CD4-positive, CD25-positive, alpha-beta regulatory T cell (primary cell): ENCODE measurements around the gene GRIK4. TPM values are rescaled to one million over a fixed set of nuclear protein-coding genes. Genes with fewer than 3 reads are reported as not detected.

ENCODE experiments used
- ATAC-seq, 2 donors: fragments of 150-1000 bp; cut with Tn5 transposase; one replicate each; pipeline ENCODE4 v1.10.0; 2021; ENCODE audit warnings: low read depth in 2 of 2, moderate number of reproducible peaks in 2 of 2, moderate library complexity in 1 of 2
- DNase-seq, 3 donors: peaks; one replicate each; pipeline versions ENCODE4 v3.0.0 to v3.0.0-alpha.2; 2012 to 2022; ENCODE audit warnings: mixed read lengths in 1 of 3
- H3K27ac ChIP-seq: one replicate; pipeline ENCODE4 v1.7.0; 2013; ENCODE audit warnings: mild to moderate bottlenecking, low read length; ENCODE audit not compliant: insufficient read depth, poor library complexity, severe bottlenecking
- H3K27me3 ChIP-seq: one replicate; pipeline ENCODE4 v1.7.0; 2013; ENCODE audit warnings: low read length; ENCODE audit not compliant: control insufficient read depth, insufficient read depth
- H3K36me3 ChIP-seq: one replicate; pipeline ENCODE4 v1.7.0; 2013; ENCODE audit warnings: mild to moderate bottlenecking, low read length, moderate library complexity; ENCODE audit not compliant: control insufficient read depth, insufficient read depth
- H3K4me1 ChIP-seq: 2 replicates; pipeline ENCODE4 v1.7.0; 2013; ENCODE audit warnings: mild to moderate bottlenecking, low read length; ENCODE audit not compliant: insufficient read depth, control insufficient read depth, poor library complexity, severe bottlenecking
- H3K4me3 ChIP-seq: one replicate; pipeline ENCODE4 v1.7.0; 2013; ENCODE audit warnings: low read depth, mild to moderate bottlenecking, low read length, moderate library complexity
- H3K9me3 ChIP-seq, 2 experiments: 1 replicate in 1 of 2; 2 replicates in 1 of 2; pipeline ENCODE4 v1.7.0; 2013; ENCODE audit warnings: low read length in 2 of 2, mild to moderate bottlenecking in 1 of 2, moderate library complexity in 1 of 2; ENCODE audit not compliant: control insufficient read depth in 2 of 2
- H3K27ac Mint-ChIP-seq, 3 donors: one replicate each; pipeline ENCODE4 v1.8.0; 2020 to 2022; ENCODE audit warnings: mild to moderate bottlenecking in 3 of 3, mixed read lengths in 3 of 3, moderate library complexity in 2 of 3
- H3K27me3 Mint-ChIP-seq: one replicate; pipeline ENCODE4 v1.8.0; 2022; ENCODE audit warnings: mild to moderate bottlenecking, mixed read lengths
- H3K36me3 Mint-ChIP-seq: one replicate; pipeline ENCODE4 v1.8.0; 2020; ENCODE audit warnings: mixed read lengths
- H3K4me1 Mint-ChIP-seq, 4 donors: one replicate each; pipeline ENCODE4 v1.8.0; 2020 to 2022; ENCODE audit warnings: mixed read lengths in 4 of 4, mild to moderate bottlenecking in 1 of 4
- H3K4me3 Mint-ChIP-seq, 4 donors: one replicate each; pipeline ENCODE4 v1.8.0; 2020 to 2022; ENCODE audit warnings: mild to moderate bottlenecking in 4 of 4, mixed read lengths in 4 of 4, moderate library complexity in 3 of 4
- H3K9me3 Mint-ChIP-seq, 7 donors: one replicate each; pipeline ENCODE4 v1.8.0; 2020 to 2022; ENCODE audit warnings: mixed read lengths in 7 of 7, mild to moderate bottlenecking in 3 of 7, moderate library complexity in 2 of 7
- polyA plus RNA-seq, 4 donors: library from polyadenylated mRNA; unstranded; fragments of 300-500 nt; fragmentation: Illumina TruSeq; gene quantifications; one replicate each; pipeline ENCODE4 v1.2.3, GENCODE V29; 2021
- total RNA-seq: library from RNA; stranded (reverse); gene quantifications from one replicate; pipeline ENCODE4 v1.2.3, GENCODE V29; 2022

Gene GRIK4
- total and polyA plus RNA-seq, 5 donors from 2014 or later, result not detected

DNA sequence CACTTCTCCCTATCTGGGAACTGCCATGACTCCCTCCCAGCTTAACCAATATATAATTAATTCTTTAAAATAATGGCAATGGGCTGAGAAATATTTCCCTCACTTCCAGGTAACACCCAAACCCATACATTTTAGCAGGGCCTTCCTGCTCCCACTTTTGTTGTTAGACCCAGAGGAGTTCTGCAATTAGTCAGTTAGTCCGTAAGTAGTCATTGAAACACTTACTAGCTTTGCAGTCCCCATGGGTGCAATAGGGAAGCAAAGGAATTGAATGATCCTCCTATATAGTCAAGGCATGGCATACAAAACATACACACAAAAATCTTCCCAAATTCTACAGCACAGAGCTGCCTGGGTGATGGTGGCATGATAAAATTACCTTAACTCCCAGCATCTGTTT, 258.4 kb downstream of the GRIK4 start:
- Histone ChIP-seq H3K36me3 (no peaks in the 10 kb centered on the region), H3K27me3 (no peaks in the 10 kb centered on the region), H3K4me1 (no peaks in the 10 kb centered on the region), H3K4me3 (no peak overlapping the region), H3K27ac (no peak overlapping the region), H3K9me3 (no peaks in the 10 kb centered on the region)
- Mint-ChIP-seq H3K36me3 (no peaks in the 10 kb centered on the region), H3K4me1 (no peaks in the 10 kb centered on the region), H3K9me3 (peaks cover 0 to 6% (median 0%) of the 10 kb centered on the region in 7 donors), H3K27ac (no peak overlapping the region), H3K27me3 (peaks cover 4% of the 10 kb centered on the region), H3K4me3 (no peak overlapping the region)
- no peak for ATAC-seq
- no peak for DNase-seq

DNA sequence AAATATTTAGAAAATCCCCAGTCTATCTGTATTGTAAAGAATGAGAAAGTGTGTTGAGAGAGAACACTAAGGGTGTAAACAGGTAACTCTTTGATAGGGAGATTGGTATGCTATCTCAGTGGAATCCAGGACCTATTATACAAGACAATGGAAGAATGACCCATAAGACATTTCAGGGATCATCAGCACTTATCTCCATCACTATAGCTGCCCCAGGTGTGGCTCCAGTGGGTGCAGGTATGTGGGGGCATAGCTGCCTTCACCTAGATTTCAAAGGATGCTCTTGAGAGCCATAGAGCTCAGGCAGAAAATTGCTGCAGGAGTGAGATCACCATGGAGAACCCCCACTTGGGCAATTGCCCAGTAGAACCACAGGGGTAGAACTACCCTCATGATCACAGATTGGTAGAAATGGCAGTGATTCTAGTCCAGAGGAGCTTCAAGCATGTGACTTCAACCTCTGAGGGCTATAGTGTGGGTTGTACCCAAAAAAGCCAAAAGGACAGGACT, 260.1 kb downstream of the GRIK4 start:
- Histone ChIP-seq H3K27ac (no peak overlapping the region), H3K9me3 (no peaks in the 10 kb centered on the region), H3K36me3 (no peaks in the 10 kb centered on the region), H3K4me3 (no peak overlapping the region), H3K4me1 (no peaks in the 10 kb centered on the region), H3K27me3 (no peaks in the 10 kb centered on the region)
- Mint-ChIP-seq H3K9me3 (peaks cover 0 to 6% (median 0%) of the 10 kb centered on the region in 7 donors), H3K4me1 (no peaks in the 10 kb centered on the region), H3K27ac (no peak overlapping the region), H3K27me3 (peaks cover 8% of the 10 kb centered on the region), H3K4me3 (no peak overlapping the region), H3K36me3 (no peaks in the 10 kb centered on the region)
- DNase-seq (no peak), ATAC-seq (no peak)

DNA sequence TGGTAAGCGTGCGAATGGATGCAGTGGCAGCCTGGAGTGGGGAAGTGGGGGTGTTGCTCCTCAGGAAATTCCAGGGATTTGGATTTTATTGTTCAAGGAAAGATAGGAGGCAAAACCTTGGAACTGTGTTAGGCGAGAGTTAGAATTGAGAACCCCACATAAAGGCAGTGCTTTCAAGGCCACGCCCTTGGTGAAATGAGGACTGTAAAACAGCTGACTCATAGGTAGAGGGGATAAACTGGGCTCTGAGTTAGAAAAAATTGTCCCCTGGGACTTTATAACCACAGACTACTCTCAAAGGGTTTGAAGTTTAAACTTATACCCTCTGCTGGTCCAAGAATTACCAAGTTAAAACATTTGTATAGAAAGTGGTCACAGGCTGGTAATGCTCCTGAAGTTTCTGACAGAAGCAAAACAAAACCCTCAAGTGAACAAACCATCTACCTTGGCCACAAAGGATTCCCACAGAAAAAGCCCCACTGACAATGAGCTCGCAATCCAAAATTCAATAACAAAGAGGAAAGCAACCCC, 262.0 kb downstream of the GRIK4 start:
- Histone ChIP-seq H3K36me3 (no peaks in the 10 kb centered on the region), H3K27me3 (no peaks in the 10 kb centered on the region), H3K4me3 (no peak overlapping the region), H3K4me1 (no peaks in the 10 kb centered on the region), H3K9me3 (no peaks in the 10 kb centered on the region), H3K27ac (no peak overlapping the region)
- Mint-ChIP-seq H3K27ac (no peak overlapping the region), H3K27me3 (peaks cover 4% of the 10 kb centered on the region), H3K4me3 (no peak overlapping the region), H3K9me3 (peaks cover 0 to 2% (median 0%) of the 10 kb centered on the region in 7 donors), H3K36me3 (no peaks in the 10 kb centered on the region), H3K4me1 (no peaks in the 10 kb centered on the region)
- DNase-seq (no peak), ATAC-seq (no peak)

DNA sequence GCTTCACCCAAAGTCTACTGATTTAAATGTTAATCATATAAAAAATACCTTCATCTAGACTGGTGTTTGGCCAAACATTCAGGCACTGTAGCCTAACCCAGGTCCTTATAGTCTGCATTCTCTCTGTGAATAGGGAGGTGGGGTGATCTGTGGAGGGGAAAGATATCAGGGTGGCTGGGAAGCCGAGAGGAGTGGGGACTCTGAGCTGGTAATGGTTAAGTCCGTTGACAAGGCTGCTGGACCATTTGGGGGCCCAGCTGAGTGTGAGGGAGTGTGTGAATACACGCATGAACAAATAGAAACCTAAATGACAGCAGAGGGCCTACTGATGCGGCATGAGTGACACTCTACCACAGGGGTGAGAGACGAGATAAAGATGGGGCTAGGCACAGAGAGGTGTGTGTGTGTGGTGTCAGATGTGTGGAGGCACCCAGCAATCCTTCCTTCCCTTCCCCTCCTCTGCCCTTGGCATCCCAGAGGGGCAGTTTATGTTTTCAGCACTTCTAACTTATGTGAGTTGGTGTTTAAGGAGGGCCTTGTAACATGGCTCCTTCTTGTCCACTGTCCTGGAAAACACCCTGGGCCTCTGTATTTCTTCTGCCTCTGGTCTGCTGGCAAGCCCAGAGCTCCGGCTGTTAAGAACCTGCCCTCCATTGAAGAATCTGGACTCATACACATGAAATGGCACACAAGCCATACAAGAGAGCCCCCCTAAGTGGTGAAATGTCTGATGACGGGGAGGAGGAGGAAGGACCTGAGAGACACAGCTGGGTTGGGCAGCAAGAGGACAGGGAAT, 263.2 kb downstream of the GRIK4 start:
- Mint-ChIP-seq H3K4me3 (no peak overlapping the region), H3K27me3 (peaks cover 4% of the 10 kb centered on the region), H3K36me3 (no peaks in the 10 kb centered on the region), H3K27ac (no peak overlapping the region), H3K9me3 (peaks cover 0 to 2% (median 0%) of the 10 kb centered on the region in 7 donors), H3K4me1 (no peaks in the 10 kb centered on the region)
- Histone ChIP-seq H3K9me3 (no peaks in the 10 kb centered on the region), H3K27me3 (no peaks in the 10 kb centered on the region), H3K4me3 (no peak overlapping the region), H3K27ac (no peak overlapping the region), H3K36me3 (no peaks in the 10 kb centered on the region), H3K4me1 (no peaks in the 10 kb centered on the region)
- DNase-seq (no peak), ATAC-seq (no peak)

DNA sequence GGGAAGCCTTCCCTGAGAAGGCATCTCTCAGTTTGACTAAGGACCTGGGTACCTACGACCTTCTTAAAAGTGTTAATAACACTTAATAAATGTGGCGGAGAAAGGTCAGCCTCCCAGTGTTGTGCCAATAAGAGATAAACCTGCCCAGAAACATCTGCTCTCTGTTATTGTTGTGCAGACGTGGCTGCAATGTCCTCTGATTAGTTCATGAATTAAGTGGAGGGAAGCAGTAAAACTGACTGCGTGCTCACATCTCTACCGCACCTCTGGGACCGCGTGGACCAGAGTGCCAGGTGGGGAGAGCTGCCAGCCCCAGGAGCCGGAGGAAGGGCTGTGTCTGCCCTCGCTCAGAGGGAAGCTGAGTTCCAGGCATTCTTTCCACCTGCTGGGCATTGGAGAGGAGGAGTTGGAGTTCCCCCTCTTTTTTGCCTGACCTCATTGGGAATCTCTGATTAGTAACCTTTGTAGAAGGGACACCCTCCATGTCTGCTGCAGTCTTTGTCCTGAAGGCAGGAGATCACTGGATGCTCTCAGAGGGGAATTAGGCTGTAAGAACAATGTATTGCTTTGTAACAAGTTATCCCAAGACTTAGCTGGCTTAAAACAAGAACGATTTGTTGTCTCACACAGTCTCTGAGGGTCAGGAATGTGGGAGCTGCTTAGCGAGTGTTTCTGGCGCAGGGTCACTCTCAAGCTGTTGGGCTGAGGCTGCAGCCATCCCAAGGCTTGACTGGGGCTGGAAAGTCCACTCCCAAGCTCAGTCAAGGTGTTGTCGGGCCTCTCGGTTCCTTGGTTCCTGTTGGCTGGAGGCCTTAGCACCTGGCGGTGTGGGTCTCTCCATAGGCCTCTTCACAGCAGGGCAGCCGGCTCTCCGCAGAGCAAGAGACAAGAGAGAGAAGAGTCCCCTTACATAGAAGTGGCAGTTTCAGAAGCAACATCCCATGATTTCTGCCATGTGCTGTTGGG, 264.7 kb downstream of the GRIK4 start:
- no peaks in the 10 kb centered on the region for H3K4me1 ChIP-seq
- H3K9me3 ChIP-seq, result no peaks in the 10 kb centered on the region
- H3K27me3 ChIP-seq, result no peaks in the 10 kb centered on the region
- Mint-ChIP-seq H3K27me3 (peaks cover 4% of the 10 kb centered on the region), H3K4me3 (no peak overlapping the region), H3K27ac (no peak overlapping the region), H3K9me3 (peaks cover 0 to 4% (median 0%) of the 10 kb centered on the region in 7 donors), H3K4me1 (no peaks in the 10 kb centered on the region), H3K36me3 (no peaks in the 10 kb centered on the region)
- no peak overlapping the region for H3K4me3 ChIP-seq
- no peaks in the 10 kb centered on the region for H3K36me3 ChIP-seq
- no peak for ATAC-seq
- H3K27ac ChIP-seq, result no peak overlapping the region
- DNase-seq, result no peak

DNA sequence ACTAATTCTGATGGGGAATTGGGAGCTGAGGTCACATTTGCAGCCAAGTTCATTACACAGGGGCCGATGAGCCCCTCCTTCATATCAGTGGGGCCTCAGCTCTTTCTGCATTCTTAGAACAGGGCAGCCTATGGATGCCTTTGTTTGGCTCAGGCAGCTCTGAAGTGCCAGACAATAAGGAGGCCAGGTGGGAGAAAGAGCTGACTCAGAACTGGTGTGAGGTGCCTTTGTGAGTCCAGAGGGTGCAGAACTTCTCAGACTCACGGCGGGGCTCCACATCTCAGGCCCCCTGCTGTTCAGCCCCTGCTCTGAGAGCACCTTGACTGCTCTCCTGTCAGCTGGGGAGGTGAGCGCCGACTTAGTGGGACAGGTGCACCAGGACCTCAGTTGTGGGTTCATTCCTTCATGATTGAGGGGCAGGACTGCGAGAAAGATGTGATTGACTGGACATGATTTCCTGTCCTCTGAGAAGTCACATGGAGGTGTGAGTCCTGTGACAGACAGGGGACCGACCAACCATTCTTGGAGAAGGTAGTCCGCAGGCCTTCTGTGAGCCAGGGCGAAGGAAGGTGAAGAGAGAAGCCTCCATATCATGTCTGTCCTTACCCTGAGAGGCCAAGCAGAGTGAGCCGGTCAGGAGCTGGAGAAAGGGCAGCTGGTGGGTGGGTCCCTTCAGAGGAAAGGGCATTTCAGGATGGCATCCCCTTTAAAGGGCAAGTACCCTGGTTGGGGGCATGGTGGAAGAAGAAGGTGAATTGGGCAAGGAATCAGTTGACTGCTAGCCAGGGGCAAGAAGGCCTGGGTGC, 267.3 kb downstream of the GRIK4 start:
- Mint-ChIP-seq H3K4me1 (no peaks in the 10 kb centered on the region), H3K27ac (no peak overlapping the region), H3K36me3 (no peaks in the 10 kb centered on the region), H3K4me3 (no peak overlapping the region), H3K27me3 (peaks cover 4% of the 10 kb centered on the region), H3K9me3 (peaks cover 0 to 4% (median 0%) of the 10 kb centered on the region in 7 donors)
- Histone ChIP-seq H3K27me3 (no peaks in the 10 kb centered on the region), H3K4me3 (no peak overlapping the region), H3K36me3 (no peaks in the 10 kb centered on the region), H3K9me3 (no peaks in the 10 kb centered on the region), H3K27ac (no peak overlapping the region), H3K4me1 (no peaks in the 10 kb centered on the region)
- no peak for DNase-seq
- no peak for ATAC-seq

DNA sequence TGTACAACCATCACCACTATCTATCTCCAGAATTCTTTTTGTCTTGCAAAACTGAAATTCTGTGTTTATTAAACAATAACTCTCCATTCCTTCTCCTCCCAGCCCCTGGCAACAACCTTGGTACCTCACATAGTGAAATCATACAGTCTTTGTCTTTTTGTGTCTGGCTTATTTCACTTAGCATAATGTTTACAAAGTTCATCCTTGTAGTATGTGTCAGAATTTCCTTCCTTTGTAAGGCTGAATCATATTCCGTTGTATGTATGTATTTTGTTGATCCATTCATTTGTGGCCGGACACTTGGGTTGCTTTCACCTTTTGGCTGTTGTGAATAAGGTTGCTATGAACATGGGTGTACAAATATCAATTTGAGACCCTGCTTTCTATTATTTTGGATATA, 268.7 kb downstream of the GRIK4 start:
- no peaks in the 10 kb centered on the region for H3K27me3 ChIP-seq
- Mint-ChIP-seq H3K27me3 (peaks cover 2% of the 10 kb centered on the region), H3K4me3 (no peak overlapping the region), H3K36me3 (no peaks in the 10 kb centered on the region), H3K9me3 (peaks cover 0 to 4% (median 0%) of the 10 kb centered on the region in 7 donors), H3K27ac (no peak overlapping the region), H3K4me1 (no peaks in the 10 kb centered on the region)
- H3K36me3 ChIP-seq, result no peaks in the 10 kb centered on the region
- no peak overlapping the region for H3K4me3 ChIP-seq
- no peak overlapping the region for H3K27ac ChIP-seq
- H3K4me1 ChIP-seq, result no peaks in the 10 kb centered on the region
- no peaks in the 10 kb centered on the region for H3K9me3 ChIP-seq
- DNase-seq (no peak), ATAC-seq (no peak)
